ENCODE measurements around the gene GLRX. TPM values are rescaled to one million over a fixed set of nuclear protein-coding genes. Genes with fewer than 3 reads are reported as not detected.

The GLRX gene
- polyA plus RNA-seq, 1 of the 3 experiments (the other 2 are of a cell fraction), result 40.0 TPM

DNA sequence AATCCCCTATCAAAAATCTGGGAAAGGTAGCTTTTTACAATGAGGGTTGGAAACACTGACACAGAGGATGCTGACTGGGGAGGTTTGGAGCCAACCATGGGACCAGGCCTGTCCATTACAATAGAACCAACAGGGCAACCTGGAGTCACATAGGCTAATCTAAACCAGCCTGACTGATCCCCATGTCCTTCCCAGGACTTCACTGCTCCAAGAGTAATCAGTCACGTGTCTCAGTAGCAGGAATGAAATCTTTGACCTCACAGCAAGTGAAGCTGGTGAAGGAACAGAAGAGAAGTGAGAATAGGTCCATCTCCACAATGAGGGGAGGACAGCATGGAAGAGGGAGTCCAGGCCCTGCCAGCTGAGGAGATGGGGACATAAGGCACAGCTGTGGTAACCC is 16.0 kb upstream of the GLRX start:
- no peak for TF ChIP-seq SMC3 (IDR thresholded peaks at IDR 0.05; ENCODE audit: low read depth, low read length)
- TF ChIP-seq, protein P1, sequence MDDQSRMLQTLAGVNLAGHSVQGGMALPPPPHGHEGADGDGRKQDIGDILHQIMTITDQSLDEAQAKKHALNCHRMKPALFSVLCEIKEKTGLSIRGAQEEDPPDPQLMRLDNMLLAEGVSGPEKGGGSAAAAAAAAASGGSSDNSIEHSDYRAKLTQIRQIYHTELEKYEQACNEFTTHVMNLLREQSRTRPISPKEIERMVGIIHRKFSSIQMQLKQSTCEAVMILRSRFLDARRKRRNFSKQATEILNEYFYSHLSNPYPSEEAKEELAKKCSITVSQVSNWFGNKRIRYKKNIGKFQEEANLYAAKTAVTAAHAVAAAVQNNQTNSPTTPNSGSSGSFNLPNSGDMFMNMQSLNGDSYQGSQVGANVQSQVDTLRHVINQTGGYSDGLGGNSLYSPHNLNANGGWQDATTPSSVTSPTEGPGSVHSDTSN (IDR thresholded peaks at IDR 0.05), result no peak
- no peak for TF ChIP-seq NRF1 (IDR thresholded peaks at IDR 0.05; ENCODE audit: low read depth, low read length)
- TF ChIP-seq TAF1 (IDR thresholded peaks at IDR 0.05; ENCODE audit: borderline replicate concordance, low read depth, low read length), result no peak
- TF ChIP-seq, protein P2, sequence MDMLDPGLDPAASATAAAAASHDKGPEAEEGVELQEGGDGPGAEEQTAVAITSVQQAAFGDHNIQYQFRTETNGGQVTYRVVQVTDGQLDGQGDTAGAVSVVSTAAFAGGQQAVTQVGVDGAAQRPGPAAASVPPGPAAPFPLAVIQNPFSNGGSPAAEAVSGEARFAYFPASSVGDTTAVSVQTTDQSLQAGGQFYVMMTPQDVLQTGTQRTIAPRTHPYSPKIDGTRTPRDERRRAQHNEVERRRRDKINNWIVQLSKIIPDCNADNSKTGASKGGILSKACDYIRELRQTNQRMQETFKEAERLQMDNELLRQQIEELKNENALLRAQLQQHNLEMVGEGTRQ (IDR thresholded peaks at IDR 0.05; ENCODE audit: borderline replicate concordance, low read depth, low read length), result no peak
- TF ChIP-seq, protein P3, sequence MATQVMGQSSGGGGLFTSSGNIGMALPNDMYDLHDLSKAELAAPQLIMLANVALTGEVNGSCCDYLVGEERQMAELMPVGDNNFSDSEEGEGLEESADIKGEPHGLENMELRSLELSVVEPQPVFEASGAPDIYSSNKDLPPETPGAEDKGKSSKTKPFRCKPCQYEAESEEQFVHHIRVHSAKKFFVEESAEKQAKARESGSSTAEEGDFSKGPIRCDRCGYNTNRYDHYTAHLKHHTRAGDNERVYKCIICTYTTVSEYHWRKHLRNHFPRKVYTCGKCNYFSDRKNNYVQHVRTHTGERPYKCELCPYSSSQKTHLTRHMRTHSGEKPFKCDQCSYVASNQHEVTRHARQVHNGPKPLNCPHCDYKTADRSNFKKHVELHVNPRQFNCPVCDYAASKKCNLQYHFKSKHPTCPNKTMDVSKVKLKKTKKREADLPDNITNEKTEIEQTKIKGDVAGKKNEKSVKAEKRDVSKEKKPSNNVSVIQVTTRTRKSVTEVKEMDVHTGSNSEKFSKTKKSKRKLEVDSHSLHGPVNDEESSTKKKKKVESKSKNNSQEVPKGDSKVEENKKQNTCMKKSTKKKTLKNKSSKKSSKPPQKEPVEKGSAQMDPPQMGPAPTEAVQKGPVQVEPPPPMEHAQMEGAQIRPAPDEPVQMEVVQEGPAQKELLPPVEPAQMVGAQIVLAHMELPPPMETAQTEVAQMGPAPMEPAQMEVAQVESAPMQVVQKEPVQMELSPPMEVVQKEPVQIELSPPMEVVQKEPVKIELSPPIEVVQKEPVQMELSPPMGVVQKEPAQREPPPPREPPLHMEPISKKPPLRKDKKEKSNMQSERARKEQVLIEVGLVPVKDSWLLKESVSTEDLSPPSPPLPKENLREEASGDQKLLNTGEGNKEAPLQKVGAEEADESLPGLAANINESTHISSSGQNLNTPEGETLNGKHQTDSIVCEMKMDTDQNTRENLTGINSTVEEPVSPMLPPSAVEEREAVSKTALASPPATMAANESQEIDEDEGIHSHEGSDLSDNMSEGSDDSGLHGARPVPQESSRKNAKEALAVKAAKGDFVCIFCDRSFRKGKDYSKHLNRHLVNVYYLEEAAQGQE (IDR thresholded peaks at IDR 0.05; ENCODE audit: low read depth, low read length), result no peak
- TF ChIP-seq GATA2 (CRISPR knock-in tag; IDR thresholded peaks at IDR 0.05), result no peak
- TF ChIP-seq NFIC (IDR thresholded peaks at IDR 0.05; ENCODE audit: borderline replicate concordance), result no peak
- TF ChIP-seq, protein P4, sequence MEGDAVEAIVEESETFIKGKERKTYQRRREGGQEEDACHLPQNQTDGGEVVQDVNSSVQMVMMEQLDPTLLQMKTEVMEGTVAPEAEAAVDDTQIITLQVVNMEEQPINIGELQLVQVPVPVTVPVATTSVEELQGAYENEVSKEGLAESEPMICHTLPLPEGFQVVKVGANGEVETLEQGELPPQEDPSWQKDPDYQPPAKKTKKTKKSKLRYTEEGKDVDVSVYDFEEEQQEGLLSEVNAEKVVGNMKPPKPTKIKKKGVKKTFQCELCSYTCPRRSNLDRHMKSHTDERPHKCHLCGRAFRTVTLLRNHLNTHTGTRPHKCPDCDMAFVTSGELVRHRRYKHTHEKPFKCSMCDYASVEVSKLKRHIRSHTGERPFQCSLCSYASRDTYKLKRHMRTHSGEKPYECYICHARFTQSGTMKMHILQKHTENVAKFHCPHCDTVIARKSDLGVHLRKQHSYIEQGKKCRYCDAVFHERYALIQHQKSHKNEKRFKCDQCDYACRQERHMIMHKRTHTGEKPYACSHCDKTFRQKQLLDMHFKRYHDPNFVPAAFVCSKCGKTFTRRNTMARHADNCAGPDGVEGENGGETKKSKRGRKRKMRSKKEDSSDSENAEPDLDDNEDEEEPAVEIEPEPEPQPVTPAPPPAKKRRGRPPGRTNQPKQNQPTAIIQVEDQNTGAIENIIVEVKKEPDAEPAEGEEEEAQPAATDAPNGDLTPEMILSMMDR (IDR thresholded peaks at IDR 0.05), result no peak
- TF ChIP-seq, protein P5, sequence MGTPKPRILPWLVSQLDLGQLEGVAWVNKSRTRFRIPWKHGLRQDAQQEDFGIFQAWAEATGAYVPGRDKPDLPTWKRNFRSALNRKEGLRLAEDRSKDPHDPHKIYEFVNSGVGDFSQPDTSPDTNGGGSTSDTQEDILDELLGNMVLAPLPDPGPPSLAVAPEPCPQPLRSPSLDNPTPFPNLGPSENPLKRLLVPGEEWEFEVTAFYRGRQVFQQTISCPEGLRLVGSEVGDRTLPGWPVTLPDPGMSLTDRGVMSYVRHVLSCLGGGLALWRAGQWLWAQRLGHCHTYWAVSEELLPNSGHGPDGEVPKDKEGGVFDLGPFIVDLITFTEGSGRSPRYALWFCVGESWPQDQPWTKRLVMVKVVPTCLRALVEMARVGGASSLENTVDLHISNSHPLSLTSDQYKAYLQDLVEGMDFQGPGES (IDR thresholded peaks at IDR 0.05; ENCODE audit: low read depth, low read length), result no peak
- TF ChIP-seq, protein P6, sequence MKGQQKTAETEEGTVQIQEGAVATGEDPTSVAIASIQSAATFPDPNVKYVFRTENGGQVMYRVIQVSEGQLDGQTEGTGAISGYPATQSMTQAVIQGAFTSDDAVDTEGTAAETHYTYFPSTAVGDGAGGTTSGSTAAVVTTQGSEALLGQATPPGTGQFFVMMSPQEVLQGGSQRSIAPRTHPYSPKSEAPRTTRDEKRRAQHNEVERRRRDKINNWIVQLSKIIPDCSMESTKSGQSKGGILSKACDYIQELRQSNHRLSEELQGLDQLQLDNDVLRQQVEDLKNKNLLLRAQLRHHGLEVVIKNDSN (IDR thresholded peaks at IDR 0.05; ENCODE audit: borderline replicate concordance, low read depth), result no peak
- TF ChIP-seq, protein P7, sequence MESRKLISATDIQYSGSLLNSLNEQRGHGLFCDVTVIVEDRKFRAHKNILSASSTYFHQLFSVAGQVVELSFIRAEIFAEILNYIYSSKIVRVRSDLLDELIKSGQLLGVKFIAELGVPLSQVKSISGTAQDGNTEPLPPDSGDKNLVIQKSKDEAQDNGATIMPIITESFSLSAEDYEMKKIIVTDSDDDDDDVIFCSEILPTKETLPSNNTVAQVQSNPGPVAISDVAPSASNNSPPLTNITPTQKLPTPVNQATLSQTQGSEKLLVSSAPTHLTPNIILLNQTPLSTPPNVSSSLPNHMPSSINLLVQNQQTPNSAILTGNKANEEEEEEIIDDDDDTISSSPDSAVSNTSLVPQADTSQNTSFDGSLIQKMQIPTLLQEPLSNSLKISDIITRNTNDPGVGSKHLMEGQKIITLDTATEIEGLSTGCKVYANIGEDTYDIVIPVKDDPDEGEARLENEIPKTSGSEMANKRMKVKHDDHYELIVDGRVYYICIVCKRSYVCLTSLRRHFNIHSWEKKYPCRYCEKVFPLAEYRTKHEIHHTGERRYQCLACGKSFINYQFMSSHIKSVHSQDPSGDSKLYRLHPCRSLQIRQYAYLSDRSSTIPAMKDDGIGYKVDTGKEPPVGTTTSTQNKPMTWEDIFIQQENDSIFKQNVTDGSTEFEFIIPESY (IDR thresholded peaks at IDR 0.05; ENCODE audit: borderline replicate concordance, low read depth), result no peak
- TF ChIP-seq RXRA (IDR thresholded peaks at IDR 0.05; ENCODE audit: borderline replicate concordance, low read depth), result no peak
- Histone ChIP-seq H3K27me3 (ENCODE audit: insufficient read depth) (no peaks in the 10 kb centered on the region), H3F3A (replicated peaks; ENCODE audit: insufficient read depth) (no peaks in the 10 kb centered on the region), H2AFZ (ENCODE audit: low read depth) (no peak overlapping the region), H3K4me3 (ENCODE audit: low read depth in 2 of 2, low read length in 1 of 2) (no peak overlapping the region), H3K9ac (no peak overlapping the region), H3K36me3 (replicated peaks in 1 of 2; ENCODE audit: control insufficient read depth in 1 of 2, insufficient read depth in 2 of 2, low read length in 1 of 2) (no peaks in the 10 kb centered on the region), H3K4me1 (ENCODE audit: control insufficient read depth in 1 of 2, insufficient read depth in 2 of 2, low read depth in 1 of 2, low read length in 1 of 2) (peaks cover 0 to 9% of the 10 kb centered on the region in 2 experiments; a peak in 1 of 4 replicates), H3K4me2 (no peak overlapping the region), H4K20me1 (ENCODE audit: insufficient read depth) (no peaks in the 10 kb centered on the region), H3K27ac (ENCODE audit: low read depth in 2 of 2, low read length in 1 of 2) (no peak overlapping the region), H3K9me3 (no peaks in the 10 kb centered on the region), H3K9me2 (no peaks in the 10 kb centered on the region), H3K79me2 (ENCODE audit: insufficient read depth) (no peaks in the 10 kb centered on the region)
- DNase-seq, result no peak
- ChIA-PET POLR2A (no interaction called here), CTCF (interaction anchor here (1.0 to 3.1 kb wide), 6 partner anchors 9 to 174 kb away, joined by 3 to 17 read pairs (median 4); no protein-coding TSS in a partner anchor)
- WGBS (ENCODE audit: low lambda C conversion rate), result 86% methylated on average over 1 of the region's 1 CpG

Measured in SK-N-SH (cell line).